Measurements from ENCODE around the gene UBQLN1.

Gene UBQLN1

DNA sequence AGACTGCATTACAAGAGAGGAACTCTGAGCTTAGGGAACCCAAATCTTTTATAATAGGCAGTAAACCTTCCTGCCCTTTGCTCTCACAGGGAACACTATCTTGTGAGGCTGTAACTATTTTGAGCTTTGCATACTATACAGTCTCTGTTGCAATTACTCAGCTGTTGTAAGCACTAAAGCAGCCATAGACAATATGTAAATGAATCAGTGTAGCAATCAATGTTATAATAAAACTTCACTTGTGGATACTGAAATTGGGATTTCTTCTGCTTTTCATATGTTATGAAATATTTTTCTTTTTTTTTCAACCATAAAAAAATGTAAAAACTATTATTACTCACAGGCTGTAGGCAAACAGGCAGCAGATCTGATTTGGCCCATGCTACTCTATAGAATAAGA is 16.7 kb upstream of the UBQLN1 start:
- H3K4me3 ChIP-seq (ENCODE audit: low read depth, low read length): no peak overlapping the region
- CTCF ChIA-PET: no interaction called here
- TF ChIP-seq, protein P1, sequence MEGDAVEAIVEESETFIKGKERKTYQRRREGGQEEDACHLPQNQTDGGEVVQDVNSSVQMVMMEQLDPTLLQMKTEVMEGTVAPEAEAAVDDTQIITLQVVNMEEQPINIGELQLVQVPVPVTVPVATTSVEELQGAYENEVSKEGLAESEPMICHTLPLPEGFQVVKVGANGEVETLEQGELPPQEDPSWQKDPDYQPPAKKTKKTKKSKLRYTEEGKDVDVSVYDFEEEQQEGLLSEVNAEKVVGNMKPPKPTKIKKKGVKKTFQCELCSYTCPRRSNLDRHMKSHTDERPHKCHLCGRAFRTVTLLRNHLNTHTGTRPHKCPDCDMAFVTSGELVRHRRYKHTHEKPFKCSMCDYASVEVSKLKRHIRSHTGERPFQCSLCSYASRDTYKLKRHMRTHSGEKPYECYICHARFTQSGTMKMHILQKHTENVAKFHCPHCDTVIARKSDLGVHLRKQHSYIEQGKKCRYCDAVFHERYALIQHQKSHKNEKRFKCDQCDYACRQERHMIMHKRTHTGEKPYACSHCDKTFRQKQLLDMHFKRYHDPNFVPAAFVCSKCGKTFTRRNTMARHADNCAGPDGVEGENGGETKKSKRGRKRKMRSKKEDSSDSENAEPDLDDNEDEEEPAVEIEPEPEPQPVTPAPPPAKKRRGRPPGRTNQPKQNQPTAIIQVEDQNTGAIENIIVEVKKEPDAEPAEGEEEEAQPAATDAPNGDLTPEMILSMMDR (IDR thresholded peaks at IDR 0.05; ENCODE audit: insufficient read depth, low read length, missing control alignments): no peak
- POLR2A ChIA-PET: no interaction called here
- DNase-seq (ENCODE audit: low read depth, low spot score): no peak

DNA sequence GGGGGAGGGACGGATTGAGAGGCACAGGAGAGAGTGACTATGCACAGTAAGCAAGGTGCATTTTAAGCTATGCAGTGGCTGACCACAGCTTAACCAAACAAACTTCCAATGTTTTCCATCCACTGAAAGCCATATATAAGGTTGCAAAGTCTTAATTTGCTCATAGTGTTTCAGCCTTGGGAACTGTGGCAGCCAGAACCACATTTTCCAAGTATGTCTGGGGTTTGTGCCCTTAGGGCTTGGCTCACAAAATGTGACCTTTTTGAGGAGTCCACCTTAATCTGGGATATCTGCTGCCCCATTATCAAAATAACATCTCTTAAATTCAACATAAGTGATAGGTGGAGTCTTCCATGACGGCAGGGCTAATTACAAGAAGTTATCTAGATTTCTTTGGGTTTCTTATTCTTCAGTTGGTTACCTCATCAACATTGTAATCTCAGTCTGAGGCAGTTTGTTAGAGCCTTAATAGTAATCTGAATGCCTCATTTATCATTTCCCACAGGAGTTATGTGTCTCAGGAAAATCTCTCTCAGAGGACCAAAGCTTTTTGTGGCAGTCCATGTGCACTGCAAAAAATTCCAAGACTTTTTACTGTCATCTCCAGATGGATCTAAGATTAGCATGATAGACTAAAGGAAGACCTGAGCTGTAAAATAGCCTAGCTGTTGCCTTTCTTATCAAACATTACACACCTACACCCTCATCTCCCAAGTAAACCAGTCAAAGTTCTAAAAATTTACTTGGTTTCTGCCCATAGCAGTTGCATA is 15.2 kb upstream of the UBQLN1 start:
- TF ChIP-seq, protein P1 (IDR thresholded peaks at IDR 0.05; ENCODE audit: insufficient read depth, low read length, missing control alignments): no peak
- no peak for DNase-seq (ENCODE audit: low read depth, low spot score)
- H3K4me3 ChIP-seq (ENCODE audit: low read depth, low read length): no peak overlapping the region
- ChIA-PET CTCF (no interaction called here), POLR2A (no interaction called here)

DNA sequence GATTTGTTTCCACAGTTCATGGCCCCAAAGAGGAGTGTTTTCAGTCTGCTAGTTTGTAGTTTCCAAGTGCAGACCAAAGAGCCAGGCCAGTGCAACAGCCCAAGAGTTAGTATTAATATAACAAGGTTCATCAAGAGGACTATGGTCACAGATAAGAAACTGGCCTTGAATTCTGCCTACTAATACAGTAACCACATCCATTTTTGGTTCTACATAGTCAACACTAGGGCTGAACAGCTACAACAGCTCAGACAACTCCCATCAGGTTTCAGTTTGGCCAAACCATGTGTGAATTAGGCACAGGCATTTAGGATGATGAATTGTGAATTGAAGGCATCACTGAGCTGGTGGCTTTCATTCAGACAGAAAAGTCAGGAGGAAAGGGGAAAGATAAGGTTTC is 13.8 kb upstream of the UBQLN1 start:
- no peak for DNase-seq (ENCODE audit: low read depth, low spot score)
- H3K4me3 ChIP-seq (ENCODE audit: low read depth, low read length): no peak overlapping the region
- CTCF ChIA-PET: no interaction called here
- POLR2A ChIA-PET: no interaction called here
- TF ChIP-seq, protein P1 (IDR thresholded peaks at IDR 0.05; ENCODE audit: insufficient read depth, low read length, missing control alignments): no peak

DNA sequence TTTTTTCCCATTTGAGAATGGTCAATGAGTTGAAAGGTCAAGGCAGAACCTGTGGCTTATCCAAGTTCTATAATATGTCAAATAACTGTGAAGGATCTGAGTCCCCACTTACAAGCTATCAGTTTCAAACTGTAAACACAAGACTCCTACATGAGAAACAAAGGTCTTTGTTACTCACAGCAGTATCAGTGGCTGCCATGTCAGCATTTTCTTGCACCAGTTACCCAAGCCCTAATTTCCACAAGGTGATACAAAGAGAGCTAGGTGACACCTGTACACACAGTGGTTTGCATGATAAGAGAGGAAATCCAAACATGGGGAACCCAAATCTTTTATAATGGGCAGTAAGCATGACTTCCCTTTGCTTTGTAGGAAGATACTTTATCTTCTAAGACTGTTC is 8.0 kb upstream of the UBQLN1 start:
- ChIA-PET POLR2A (interaction anchor here (1.1 kb wide), 1 partner anchor 8 kb away, joined by 3 read pairs; the partner anchor contains the start of gene UBQLN1), CTCF (interaction anchor here (1.0 kb wide), 1 partner anchor 10 kb away, joined by 3 read pairs; no protein-coding TSS in a partner anchor)
- DNase-seq (ENCODE audit: low read depth, low spot score): no peak
- TF ChIP-seq, protein P1 (IDR thresholded peaks at IDR 0.05; ENCODE audit: insufficient read depth, low read length, missing control alignments): no peak
- H3K4me3 ChIP-seq (ENCODE audit: low read depth, low read length): no peak overlapping the region

DNA sequence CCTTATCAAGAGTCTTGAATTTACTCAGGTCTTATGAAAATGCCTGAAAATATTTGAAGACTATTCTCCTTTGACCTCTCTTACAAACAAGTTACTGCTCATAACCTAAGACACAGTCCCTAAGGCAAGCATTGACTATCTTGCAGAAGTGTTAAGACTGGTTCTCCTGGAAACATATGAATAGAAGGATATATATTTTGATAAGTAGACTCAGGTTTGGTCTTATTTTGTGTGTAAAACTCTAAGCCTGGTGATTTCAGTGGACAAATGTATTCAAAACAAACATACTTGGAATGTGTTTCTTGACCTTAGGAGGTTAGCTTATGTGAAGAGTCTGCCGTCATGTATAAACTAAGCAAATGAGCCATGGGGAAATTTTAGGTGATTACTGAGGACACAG is 7.5 kb upstream of the UBQLN1 start:
- POLR2A ChIA-PET: no interaction called here
- CTCF ChIA-PET: interaction anchor here (1.0 kb wide), 1 partner anchor 11 kb away, joined by 3 read pairs; no protein-coding TSS in a partner anchor
- H3K4me3 ChIP-seq (ENCODE audit: low read depth, low read length): no peak overlapping the region
- TF ChIP-seq, protein P1 (IDR thresholded peaks at IDR 0.05; ENCODE audit: insufficient read depth, low read length, missing control alignments): no peak
- no peak for DNase-seq (ENCODE audit: low read depth, low spot score)

DNA sequence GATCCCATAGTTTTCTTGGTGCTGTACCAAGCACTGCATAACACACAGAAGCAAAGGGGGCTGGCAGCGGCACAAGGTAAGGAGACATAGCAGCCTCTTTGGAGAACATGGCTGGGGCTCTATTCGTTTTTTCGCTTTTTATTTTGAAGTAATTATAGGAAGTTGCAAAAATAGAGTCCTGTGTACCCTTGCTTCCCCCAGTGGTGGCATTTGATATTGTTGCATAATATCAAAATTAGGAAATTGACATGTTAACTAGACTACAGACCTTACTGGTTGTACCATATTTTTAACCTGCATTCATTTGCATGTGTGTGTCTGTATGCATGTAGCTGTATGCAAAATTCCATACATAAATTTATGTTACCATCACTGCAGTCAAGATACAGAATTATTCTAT is 6.6 kb upstream of the UBQLN1 start:
- H3K4me3 ChIP-seq (ENCODE audit: low read depth, low read length): no peak overlapping the region
- DNase-seq (ENCODE audit: low read depth, low spot score): no peak
- TF ChIP-seq, protein P1 (IDR thresholded peaks at IDR 0.05; ENCODE audit: insufficient read depth, low read length, missing control alignments): no peak
- ChIA-PET POLR2A (no interaction called here), CTCF (no interaction called here)

Measured in AG04449 (cell line).